ENCODE data around the gene PTPRK.

The PTPRK gene

GRCh38 chr6:128259029-128259724 lies 261.2 kb downstream of the PTPRK start:
- TF ChIP-seq, protein P1, sequence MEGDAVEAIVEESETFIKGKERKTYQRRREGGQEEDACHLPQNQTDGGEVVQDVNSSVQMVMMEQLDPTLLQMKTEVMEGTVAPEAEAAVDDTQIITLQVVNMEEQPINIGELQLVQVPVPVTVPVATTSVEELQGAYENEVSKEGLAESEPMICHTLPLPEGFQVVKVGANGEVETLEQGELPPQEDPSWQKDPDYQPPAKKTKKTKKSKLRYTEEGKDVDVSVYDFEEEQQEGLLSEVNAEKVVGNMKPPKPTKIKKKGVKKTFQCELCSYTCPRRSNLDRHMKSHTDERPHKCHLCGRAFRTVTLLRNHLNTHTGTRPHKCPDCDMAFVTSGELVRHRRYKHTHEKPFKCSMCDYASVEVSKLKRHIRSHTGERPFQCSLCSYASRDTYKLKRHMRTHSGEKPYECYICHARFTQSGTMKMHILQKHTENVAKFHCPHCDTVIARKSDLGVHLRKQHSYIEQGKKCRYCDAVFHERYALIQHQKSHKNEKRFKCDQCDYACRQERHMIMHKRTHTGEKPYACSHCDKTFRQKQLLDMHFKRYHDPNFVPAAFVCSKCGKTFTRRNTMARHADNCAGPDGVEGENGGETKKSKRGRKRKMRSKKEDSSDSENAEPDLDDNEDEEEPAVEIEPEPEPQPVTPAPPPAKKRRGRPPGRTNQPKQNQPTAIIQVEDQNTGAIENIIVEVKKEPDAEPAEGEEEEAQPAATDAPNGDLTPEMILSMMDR (IDR thresholded peaks at IDR 0.05; ENCODE audit: insufficient read depth, missing control alignments), result no peak
- no peak for FAIRE-seq
- no peak for DNase-seq (ENCODE audit: insufficient read length, low spot score)

- no peak for FAIRE-seq
- no peak for DNase-seq (ENCODE audit: insufficient read length, low spot score)
- TF ChIP-seq, protein P1 (IDR thresholded peaks at IDR 0.05; ENCODE audit: insufficient read depth, missing control alignments), result no peak
These were observed 264.3 kb downstream of the PTPRK start for GRCh38 chr6:128256095-128256494.

DNA sequence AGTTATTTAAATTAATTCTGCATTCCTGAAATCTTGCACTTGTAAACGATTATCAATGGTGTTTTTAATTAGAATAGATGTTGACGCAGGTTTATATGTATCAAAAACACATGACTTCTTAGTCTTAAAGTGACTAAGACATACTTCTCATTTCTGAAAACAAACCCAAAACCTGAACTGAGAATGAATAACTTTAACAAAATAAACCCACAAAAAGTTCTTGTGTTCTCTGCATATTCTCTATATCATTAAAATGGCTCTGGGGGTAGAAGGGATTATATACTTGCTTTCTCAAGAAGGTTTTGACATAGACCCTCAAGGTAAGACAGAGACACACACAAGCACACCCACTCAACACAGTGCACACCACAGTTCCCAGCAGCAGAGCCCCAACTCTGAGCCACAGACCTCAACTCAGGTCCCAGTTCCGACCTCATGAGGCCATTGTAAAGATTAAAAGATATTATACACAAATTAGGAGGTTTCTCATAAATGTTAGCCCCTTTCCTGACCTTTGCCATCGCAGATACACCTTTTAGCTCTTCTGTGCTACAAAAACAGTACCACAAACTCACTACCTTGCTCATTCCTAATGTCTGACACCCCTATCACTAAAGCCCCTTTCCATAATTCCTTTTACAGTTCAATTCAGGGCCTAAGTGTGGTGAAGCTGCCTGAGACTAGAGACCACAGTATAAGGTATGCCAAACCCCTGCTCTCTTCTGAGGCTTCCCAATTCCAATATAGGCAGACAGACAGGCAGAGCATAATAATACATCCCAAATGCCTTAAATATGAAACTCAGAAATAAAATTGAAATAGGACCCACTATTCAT lies 267.8 kb downstream of the PTPRK start:
- DNase-seq (ENCODE audit: insufficient read length, low spot score), result no peak
- TF ChIP-seq, protein P1 (IDR thresholded peaks at IDR 0.05; ENCODE audit: insufficient read depth, missing control alignments), result no peak
- FAIRE-seq, result no peak

GRCh38 chr6:128251445-128252340 lies 268.7 kb downstream of the PTPRK start:
- DNase-seq (ENCODE audit: insufficient read length, low spot score) (no peak), FAIRE-seq (no peak)
- TF ChIP-seq, protein P1 (IDR thresholded peaks at IDR 0.05; ENCODE audit: insufficient read depth, missing control alignments), result no peak

GRCh38 chr6:128250370-128251070 lies 269.9 kb downstream of the PTPRK start:
- TF ChIP-seq, protein P1 (IDR thresholded peaks at IDR 0.05; ENCODE audit: insufficient read depth, missing control alignments), result no peak
- no peak for FAIRE-seq
- no peak for DNase-seq (ENCODE audit: insufficient read length, low spot score)

DNA sequence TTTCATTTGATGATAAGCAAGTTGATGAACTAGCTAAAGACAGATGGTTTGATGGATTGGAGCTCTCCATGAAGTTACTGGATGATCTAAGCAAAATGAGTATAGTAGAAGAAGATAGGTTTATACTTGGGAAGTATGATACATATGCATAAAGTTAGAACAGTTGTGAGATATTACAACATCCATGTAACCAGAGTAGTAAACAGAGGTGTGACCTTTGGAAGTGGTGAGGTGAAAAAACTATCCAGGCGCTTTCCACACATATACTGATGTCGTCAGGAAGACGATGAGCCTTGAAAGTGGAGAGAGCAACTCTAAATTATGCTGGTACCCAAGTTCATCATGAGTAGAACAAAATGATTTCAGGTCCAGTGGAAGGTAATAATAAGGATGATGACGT lies 271.0 kb downstream of the PTPRK start:
- DNase-seq (ENCODE audit: insufficient read length, low spot score), result no peak
- TF ChIP-seq, protein P1 (IDR thresholded peaks at IDR 0.05; ENCODE audit: insufficient read depth, missing control alignments), result no peak
- FAIRE-seq, result no peak
